ENCODE results near the gene PODNL1. TPM values are rescaled to one million over a fixed set of nuclear protein-coding genes. Genes with fewer than 3 reads are reported as not detected.

PODNL1 gene
- total and polyA plus RNA-seq, 2 of the 8 experiments (the other 6 are each of a cell fraction or from before 2014, with no cell fraction given): 1.0 to 1.5 TPM

DNA sequence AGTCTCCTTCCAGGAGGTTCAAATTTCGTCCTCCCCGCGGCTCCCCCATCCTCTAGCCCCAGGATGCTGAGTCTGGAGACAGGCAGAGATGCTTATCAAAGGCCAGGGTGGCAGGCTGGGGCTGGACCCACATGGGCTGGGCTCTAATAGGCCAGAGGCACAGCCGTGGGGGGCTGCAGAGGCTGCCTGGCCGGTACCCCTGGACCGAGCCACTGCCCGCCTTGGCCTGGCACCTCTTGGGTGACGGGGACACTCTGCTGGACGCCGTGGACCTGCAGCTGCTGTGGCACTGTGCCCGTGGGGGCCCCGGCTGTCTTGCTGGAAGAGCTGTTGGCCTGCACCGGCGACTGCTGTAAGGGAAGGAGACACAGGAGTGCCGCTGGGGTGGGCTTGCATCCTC, 42.1 kb upstream of the PODNL1 start:
- Histone ChIP-seq H3K23me2 (ENCODE audit: low read depth, low read length) (no peaks in the 10 kb centered on the region; the same call in 1 of the 2 replicates), H2AK5ac (ENCODE audit: low read depth, low read length) (peak overlapping the region; percentile 65; the same call in 1 of the 2 replicates), H3K79me1 (ENCODE audit: low read depth, low read length) (no peaks in the 10 kb centered on the region), H3K9ac (replicated peaks in 1 of 4; ENCODE audit: extremely low read depth in 1 of 4, low read depth in 3 of 4, low read length in 3 of 4) (no peak overlapping the region), H3K4me3 (ENCODE audit: extremely low read depth in 1 of 4, insufficient read depth in 2 of 4, low read depth in 3 of 4, low read length in 4 of 4) (no peak overlapping the region), H4K91ac (replicated peaks; ENCODE audit: insufficient read length, low read length) (peak overlapping the region; percentile 54), H3K36me3 (ENCODE audit: control insufficient read depth in 2 of 4, insufficient read depth in 4 of 4, low read length in 3 of 4) (peaks cover 0 to 7% (median 0%) of the 10 kb centered on the region in 4 experiments; a peak in 1 of 8 replicates), H4K8ac (ENCODE audit: extremely low read depth, insufficient read depth, low read length) (no peak overlapping the region), H2AFZ (ENCODE audit: low read length) (no peak overlapping the region), H3K4me2 (ENCODE audit: insufficient read depth in 1 of 2, low read depth in 2 of 2, low read length in 2 of 2) (no peak overlapping the region), H3K79me2 (ENCODE audit: control insufficient read depth in 1 of 2, insufficient read depth in 2 of 2, low read length in 2 of 2) (no peaks in the 10 kb centered on the region), H3K14ac (ENCODE audit: insufficient read length) (no peak overlapping the region), H2BK20ac (ENCODE audit: low read length) (no peak overlapping the region), H3K27me3 (replicated peaks in 1 of 4; ENCODE audit: control insufficient read depth in 3 of 4, extremely low read depth in 1 of 4, insufficient read depth in 3 of 4, low read length in 3 of 4) (no peaks in the 10 kb centered on the region), H3K18ac (ENCODE audit: extremely low read depth, low read length) (no peak overlapping the region), H3K56ac (replicated peaks; ENCODE audit: insufficient read length, low read depth, low read length) (no peak overlapping the region), H3K23ac (ENCODE audit: insufficient read length) (no peak overlapping the region), H4K5ac (ENCODE audit: insufficient read length, low read depth, low read length) (no peak overlapping the region), H3K4ac (replicated peaks; ENCODE audit: insufficient read length, low read depth, low read length) (no peak overlapping the region), H2BK12ac (ENCODE audit: low read depth, low read length) (no peak overlapping the region), H4K20me1 (replicated peaks in 1 of 2; ENCODE audit: control insufficient read depth in 1 of 2, insufficient read depth in 2 of 2, low read length in 2 of 2) (no peaks in the 10 kb centered on the region), H3K27ac (ENCODE audit: low read depth, low read length) (no peak overlapping the region), H3K9me3 (ENCODE audit: insufficient read depth in 2 of 2, low read depth in 1 of 2, low read length in 1 of 2) (no peaks in the 10 kb centered on the region), H2BK5ac (ENCODE audit: low read depth, low read length) (no peak overlapping the region), H2BK120ac (replicated peaks; ENCODE audit: low read depth, low read length) (no peak overlapping the region), H3K4me1 (replicated peaks in 1 of 4; ENCODE audit: control insufficient read depth in 3 of 4, insufficient read depth in 4 of 4, low read length in 3 of 4) (peaks cover 0 to 24% (median 18%) of the 10 kb centered on the region in 4 experiments; a peak in 6 of 7 replicates), H2BK15ac (ENCODE audit: low read length) (no peak overlapping the region)
- WGBS, 2 experiments (ENCODE audit: extremely low coverage in 1 of 2, insufficient coverage in 1 of 2, insufficient read length in 1 of 2, insufficient replicate concordance in 2 of 2, low coverage in 1 of 2, low lambda C conversion rate in 2 of 2, missing lambda C conversion rate in 1 of 2): 85% methylated on average over 14 of the region's 15 CpGs; no CpG with 5 or more reads in 1 of the 2 experiments
- no peak for TF ChIP-seq ASH2L (IDR thresholded peaks at IDR 0.05; ENCODE audit: low read length)
- no peak for TF ChIP-seq CHD2 (IDR thresholded peaks at IDR 0.05; ENCODE audit: low read length)
- no peak for TF ChIP-seq EP300 (IDR thresholded peaks at IDR 0.05; ENCODE audit: borderline replicate concordance in 1 of 2, low read depth in 2 of 2, low read length in 2 of 2)
- TF ChIP-seq RAD21 (IDR thresholded peaks at IDR 0.05 in 1 of 2, conservative IDR thresholded peaks at IDR 0.05 in 1 of 2; ENCODE audit: low read depth in 2 of 2, low read length in 2 of 2): no peak
- no peak for TF ChIP-seq TAF7 (optimal IDR thresholded peaks at IDR 0.05; ENCODE audit: borderline replicate concordance, low read depth, low read length)
- no peak for TF ChIP-seq RXRA (IDR thresholded peaks at IDR 0.05; ENCODE audit: insufficient read depth, low read depth, low read length)
- TF ChIP-seq CHD1 (IDR thresholded peaks at IDR 0.05; ENCODE audit: low read depth, low read length): no peak
- no peak for TF ChIP-seq POU5F1 (IDR thresholded peaks at IDR 0.05; ENCODE audit: low read depth, low read length)
- FAIRE-seq (no peak), DNase-seq (ENCODE audit: low read depth in 1 of 2, low spot score in 2 of 2) (no peak)
- ChIA-PET POLR2A (ENCODE audit: partially characterized antibody) (interaction anchor here (1.0 to 4.3 kb wide), 7 partner anchors 9 to 27 kb away, joined by 3 to 34 read pairs (median 9); partner anchors contain the start of gene DCAF15), CTCF (ENCODE audit: partially characterized antibody) (interaction anchor here (0.9 to 10.3 kb wide), 4 partner anchors 9 to 77 kb away, joined by 3 to 77 read pairs (median 6); partner anchors contain the start of gene IL27RA)

Data from H1 (cell line).